SK-MEL-5 (cell line): ENCODE measurements around the gene CSRP1. TPM values are rescaled to one million over a fixed set of nuclear protein-coding genes. Genes with fewer than 3 reads are reported as not detected.
"Not testable (repeated sequence)": the region's sequence is repeated elsewhere in the genome, so short reads cannot be mapped to it uniquely, and the experiment has no call there.

ENCODE experiments used
- DNase-seq: peaks from one replicate; pipeline ENCODE4 v3.0.0-alpha.2; 2016; ENCODE audit warnings: low read depth, low spot score
- in situ Hi-C: cut with HindIII; loops from 2 replicates; pipeline ENCODE4 v1.10.0; 2016; ENCODE audit warnings: low sequenced_read_pairs, high pct_unique_total_duplicates, low pct_unique_long_range_greater_than_20kb
- polyA plus RNA-seq, 2 experiments: library from polyadenylated mRNA; depleted of rRNA; stranded (reverse); fragments of >200 nt; gene quantifications; 2 replicates each; pipeline ENCODE4 v1.2.3, GENCODE V29; 2015
- total RNA-seq: library from RNA; depleted of rRNA; stranded (reverse); fragments of >200 nt; shearing (Covaris generic); gene quantifications from 2 replicates; pipeline ENCODE4 v1.2.3, GENCODE V29; 2014; rRNA removed

CSRP1 gene
- 56.4 and 67.0 TPM in 2 replicates for total RNA-seq
- polyA plus RNA-seq (2015; cell fraction: cytosol; rRNA removed): 92.8 and 99.8 TPM in 2 replicates
- polyA plus RNA-seq (2015; cell fraction: nucleus; rRNA removed): 42.4 and 43.1 TPM in 2 replicates

DNA sequence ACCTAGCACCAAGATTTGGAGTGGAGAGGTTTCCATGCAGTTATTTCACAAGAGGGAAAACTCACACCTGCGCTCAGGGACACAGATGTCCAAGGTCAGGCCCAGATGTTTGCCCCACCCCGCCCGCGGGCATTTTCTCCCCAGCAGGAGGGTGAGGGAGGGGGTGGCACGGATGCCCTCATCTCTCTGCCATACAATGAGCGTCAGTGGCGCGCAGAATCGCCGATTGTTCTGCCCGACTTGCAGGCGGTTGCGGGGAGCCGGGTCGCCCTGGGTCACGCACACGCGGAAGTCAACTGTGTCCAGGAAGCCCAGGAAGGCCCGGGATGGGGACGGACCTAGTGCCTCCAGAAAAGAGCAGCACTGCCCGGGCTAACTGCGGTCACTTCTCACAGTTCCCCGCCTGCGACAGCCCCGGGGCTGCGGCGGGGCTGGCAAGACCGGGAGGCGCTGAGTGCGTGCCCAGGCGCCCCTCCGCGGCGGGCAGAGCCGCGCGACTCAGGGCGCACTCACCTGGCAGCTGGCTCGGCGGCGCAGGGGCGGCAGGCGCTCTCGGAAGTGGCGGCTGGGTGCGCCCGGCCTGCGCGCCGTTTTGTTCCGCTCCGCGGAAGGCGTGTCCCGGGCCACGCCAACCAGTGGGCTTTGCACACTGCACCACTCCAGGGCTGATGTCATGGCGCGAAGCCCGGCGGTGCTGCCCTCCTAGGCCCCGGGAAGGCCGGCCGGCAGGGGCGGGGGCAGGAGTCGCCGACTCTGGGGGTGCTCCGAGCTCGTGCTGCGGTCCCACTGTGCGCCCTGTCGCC is at the start of gene CSRP1:
Gene CSRP1, minus strand, starts transcription at position 567 of the 803 bp plus-strand sequence. CDS start 10,820 bp downstream, outside the sequence.
- in situ Hi-C loops: no loop called here
- DNase-seq: peak; percentile 53

DNA sequence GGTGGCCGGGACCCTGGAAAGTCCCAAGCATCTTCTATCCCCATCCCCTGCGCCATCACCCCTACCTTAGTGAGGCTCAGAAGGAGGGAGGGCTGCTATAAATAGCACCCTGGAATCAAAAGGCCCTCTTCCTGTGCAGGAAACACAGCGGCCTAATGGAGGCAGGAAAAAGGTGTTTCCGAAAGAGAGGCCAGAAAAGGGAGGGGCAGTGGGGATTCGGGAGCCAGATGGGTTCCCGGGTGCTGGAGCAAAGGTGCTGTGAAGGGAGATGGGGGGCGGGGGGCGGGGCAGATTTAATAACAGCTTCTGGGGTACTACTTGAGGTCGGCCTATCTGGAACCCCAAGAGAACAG is 48.6 kb upstream of the CSRP1 start:
- no peak for DNase-seq
- in situ Hi-C loops: no loop called here

DNA sequence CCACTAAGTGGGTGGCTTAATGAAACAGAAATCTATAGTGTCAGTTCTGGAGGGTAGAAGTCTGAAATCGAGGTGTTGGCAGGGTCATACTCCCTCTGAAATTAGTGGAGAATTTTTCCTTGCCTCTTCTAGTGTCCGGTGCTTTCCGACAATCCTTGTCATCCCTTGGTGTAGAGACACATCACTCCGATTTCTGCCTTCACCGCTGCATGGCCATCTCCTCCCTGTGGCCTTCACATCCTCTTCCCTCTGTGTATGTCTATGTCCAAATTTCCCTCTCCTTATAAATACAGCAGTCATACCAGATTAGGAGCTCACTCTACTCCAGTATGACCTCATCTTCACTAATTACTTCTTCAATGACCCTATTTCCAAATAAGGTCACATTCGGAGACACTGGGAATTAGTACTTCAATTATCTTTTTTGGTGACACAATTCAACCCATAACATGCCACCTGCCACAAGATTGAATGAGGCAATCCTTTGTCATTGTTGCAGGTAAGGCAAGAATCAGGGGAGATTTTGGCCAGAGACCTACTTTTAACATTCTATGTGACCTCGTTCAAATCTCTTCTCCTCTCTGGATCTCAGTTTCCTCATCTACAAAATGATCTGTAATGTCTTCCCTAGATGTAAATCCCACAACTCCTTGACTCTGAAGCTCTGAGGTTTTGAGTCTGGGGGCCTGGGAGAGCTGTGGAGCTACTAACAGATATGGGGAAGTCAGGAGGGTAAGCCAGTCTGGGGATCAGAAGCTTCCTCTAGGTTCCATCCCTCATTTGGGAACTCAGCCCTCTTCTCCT is 48.1 kb upstream of the CSRP1 start:
- in situ Hi-C loops: no loop called here
- DNase-seq: no peak

DNA sequence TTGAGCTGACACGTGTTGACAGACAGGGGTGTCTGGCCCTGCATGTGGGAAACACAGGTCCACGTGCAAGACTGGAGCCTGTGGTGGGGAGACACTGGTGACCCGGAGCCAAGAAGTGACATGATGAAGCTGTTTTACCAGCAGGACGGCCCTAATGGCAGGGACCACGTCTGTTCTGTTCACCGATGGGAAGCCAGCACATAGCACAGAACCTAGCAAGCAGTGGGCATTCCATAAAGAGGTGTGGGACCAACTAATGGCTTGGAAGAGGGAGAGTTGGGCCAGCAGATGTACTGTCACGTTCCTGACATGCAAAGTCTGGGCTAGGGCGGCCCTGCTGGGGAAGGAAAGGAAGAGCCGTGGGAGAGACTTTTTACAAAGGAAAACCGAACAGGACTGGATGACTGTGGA is 47.3 kb upstream of the CSRP1 start:
- in situ Hi-C loops: no loop called here
- DNase-seq: no peak

DNA sequence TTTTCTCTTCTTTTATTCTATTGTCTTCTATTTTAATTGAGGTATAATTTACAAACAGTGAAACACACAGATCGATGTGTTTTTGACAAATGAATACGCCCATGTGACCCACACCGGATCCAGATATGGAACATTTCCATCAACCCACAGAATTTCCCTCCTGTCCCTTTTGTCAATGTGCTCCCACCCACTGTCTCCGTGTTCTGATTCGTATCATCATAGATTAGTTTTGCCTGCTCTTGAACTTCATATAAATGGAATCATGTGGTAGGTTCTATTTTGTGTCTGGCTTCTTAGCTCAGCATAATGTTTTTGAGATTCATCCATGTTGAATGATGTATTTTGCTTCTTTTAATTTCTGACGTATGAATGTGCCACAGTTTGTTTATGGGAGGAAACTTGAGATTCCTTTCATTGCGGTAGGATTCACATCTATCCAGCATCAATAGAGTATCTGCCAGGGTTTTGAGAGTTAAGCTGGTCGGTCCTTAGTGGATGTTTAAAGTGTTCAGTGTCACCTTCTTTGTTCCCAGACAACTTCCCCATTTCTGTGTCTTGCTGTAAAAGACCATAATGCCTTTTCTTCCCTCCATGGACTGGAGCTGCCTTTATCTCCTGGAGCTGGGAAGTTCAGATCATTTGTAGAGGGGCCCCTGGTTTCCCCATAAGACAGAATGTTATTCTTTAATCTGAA is 46.7 kb upstream of the CSRP1 start:
- no peak for DNase-seq
- in situ Hi-C loops: no loop called here

DNA sequence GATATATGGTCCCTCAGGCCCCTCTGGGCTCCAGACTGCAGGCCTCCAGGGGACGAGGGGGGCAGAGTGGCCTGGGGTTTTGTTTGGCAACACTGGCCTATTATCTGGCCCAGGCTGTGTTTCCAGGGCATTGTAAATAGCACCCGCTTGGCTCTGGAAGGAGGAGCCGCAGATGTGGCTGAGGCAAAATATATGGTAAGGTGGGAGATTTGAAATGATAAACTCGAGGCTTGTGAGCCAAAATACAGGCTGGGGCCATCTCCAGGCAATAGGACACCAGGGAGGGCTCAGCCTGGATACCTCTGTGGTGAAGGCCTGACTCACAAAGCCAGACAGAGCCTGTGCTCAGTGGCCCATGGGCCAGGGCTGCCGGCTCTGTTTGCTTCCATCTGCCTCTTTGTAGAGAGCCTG is 46.0 kb upstream of the CSRP1 start:
- in situ Hi-C loops: no loop called here
- DNase-seq: no peak

DNA sequence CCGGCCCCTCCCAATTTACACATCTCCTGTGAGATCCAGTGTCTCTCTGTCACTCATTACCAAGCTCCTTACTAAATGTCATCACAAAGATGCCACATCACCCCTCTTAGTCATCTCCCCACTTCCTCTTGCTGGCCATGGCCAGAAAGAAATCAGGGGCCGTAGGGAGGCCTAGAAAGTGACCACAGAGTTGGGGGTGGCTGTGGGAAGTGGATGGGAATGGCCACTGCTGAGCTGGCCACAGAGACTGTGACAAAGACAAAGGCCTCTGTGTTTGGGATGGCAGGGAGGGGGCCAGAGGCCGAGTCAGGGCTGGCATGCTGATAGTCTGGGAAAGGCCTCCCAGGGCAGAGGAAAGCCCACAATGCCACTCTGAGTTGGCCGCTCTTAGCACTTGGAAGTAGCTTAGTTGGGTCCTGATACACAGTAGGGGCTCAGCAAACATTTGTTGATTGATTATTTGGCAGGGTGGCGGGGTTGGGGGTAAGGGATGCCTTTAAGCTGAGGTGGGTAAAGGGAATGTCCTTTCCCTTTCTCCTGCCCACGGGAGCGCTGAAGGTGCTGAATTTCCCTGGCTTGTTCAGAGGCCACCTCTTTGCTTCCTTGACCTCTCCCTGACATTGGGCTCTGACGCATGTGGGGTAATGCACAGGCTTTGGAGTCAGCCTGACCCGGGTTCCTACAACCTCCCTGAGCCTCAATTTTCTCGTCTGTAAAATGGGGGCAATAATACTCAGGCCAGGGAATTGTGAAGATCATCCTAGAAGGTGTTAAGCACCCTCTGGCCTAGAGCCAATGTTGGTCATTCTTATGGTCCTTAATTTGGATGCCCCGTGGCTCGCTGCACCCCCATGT is 45.2 kb upstream of the CSRP1 start:
- DNase-seq: peak; percentile 44
- in situ Hi-C loops: no loop called here

DNA sequence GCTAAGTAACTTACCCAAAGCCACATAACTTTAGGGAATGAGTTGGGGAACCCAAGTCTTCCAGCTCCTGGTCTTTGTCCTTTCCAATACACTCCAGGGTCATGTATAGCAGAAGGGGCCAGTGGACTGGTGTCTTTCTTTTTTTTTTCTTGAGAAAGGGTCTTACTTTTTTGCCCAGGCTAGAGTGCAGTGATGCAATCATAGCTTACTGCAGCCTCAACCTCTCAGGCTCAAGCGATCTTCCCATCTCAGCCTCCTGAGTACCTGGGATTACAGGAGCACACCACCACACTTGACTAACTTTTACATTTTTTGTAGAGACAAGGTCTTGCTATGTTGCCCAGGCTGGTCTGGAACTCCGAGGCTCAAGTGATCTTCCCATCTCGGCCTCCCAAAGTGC is 44.2 kb upstream of the CSRP1 start:
- no peak for DNase-seq
- in situ Hi-C loops: no loop called here

DNA sequence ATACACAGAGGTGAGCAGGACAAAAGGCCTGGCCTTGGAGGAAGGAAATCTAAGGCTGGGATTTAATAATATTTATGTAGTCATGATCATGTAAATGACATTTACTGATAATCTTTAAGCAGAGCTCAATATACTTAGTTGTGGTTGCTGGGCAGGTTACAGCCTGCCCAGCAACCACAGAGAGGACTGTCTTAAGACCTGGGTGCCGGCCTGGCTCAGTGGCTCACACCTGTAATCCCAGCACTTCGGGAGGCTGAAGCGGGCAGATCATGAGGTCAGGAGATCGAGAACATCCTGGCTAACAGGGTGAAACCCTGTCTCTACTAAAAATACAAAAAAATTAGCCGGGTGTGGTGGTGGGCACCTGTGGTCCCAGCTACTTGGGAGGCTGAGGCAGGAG is 42.6 kb upstream of the CSRP1 start:
- in situ Hi-C loops, DNase-seq: not testable (repeated sequence)

DNA sequence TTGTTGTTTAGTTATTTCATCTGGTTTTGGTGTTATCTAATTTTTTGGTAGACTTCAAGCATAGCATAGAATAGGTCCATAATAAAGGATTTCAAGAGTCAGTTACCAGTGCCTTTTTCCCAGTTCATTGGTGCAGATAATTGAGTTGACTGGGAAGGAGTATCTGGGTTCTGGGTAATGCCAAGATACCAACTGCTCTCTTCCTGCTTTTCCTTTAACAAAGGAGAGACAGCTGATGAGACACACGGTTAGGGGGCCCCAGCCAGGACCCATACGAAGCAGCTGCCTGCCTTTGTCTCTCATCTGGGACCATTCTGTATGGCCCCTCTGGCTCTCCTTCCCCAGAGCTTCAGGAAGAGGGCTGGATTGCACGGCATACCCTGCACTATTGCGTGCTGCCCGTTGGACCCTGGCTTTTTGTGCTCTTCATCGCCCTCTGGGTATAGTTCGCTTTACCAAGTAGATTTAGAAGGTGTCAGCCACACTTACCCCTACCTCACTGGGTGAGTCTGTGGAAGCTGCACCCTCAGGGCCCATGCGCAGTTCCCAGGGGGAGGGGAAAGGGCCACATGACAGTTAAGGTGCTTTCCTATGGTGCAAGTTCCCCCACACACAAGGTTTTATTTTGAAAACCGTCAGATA is 39.0 kb upstream of the CSRP1 start:
- peak; percentile 70 for DNase-seq
- in situ Hi-C loops: no loop called here

DNA sequence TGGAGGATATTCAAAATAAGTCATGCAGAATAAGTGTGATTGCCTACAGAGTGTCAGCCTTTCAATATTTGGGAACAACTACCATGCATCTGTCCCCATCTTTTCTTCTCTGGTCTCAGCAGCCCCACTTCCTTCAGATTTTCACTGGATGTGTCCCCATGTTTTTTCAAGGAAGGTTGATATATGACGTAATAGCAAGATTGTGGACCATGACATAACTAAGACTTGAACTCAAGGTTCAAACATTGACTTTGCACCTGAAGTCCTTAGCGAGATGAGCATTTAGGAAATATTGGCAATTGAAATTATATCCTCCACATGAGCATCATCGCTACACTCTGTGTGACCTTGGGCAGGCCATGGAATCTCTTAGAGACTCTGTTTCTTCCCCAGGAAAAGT is 37.8 kb upstream of the CSRP1 start:
- DNase-seq: no peak
- in situ Hi-C loops: no loop called here

DNA sequence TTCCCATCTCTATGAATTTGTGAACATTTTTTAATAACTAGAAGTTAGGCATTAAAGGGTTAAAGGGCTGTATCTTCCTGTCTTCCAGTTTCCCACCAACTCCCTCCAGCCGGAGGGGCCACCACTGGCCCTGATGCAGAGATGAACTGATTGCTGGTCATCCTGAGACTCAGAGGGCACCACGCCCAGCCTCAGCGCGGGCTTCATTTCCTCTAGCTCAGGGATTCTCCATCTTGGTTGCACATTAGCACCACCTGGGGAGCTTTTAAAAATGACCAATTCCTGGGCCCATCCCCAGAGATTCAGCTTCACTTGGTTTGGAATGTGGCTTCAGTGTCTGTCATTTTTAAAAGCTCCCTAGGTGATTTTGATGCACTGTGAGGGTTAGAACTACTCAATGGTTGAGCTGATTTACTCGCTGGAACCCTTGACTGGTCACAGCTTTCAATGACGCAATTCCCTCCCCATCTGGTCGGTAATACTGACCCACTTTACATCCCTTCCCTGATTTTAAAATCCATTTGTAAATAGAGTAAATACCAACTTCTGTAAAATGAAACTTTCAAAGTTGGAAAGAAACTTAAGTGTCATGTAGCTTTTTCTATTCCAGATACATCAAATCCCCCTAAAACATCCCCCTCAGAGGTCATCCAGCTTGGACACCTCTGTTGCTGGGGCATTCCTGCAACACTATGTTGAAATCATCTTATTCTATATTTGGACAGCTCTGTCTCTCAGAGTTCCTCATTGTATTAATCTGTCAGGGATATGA is 37.1 kb upstream of the CSRP1 start:
- no peak for DNase-seq
- in situ Hi-C loops: no loop called here

DNA sequence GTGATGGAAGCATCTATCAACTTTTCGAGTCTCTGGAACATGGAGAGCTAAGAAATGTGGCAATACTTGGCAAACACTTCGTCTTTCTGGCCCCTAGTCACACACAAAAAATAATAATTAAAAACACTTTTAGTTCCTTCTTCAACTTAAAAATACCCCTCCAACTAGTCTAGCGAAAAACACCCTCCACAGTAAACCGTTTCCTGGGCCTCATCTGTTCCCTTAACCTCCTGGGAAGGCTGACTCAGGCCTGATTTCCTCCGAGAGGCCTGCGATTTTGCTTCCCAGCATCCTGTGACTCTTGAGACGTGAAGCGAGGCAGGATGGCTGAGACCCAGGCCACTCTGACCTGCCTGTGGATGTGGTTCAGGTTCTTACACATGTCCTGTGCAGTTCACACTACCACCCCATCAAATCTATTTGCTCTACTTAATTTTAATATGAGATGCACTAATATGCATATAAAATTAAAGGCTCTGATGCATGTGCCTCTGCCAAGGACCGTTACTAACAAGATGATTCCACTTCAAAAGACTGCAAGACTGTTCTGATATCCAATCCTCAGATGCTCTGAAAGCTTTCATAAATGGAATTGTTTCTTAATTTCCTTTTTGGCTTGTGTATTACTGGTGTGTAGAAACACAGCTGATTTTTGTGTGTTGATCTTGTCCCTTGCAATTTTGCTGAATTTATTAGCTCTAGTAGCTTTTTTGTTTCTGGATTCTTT is 35.5 kb upstream of the CSRP1 start:
- DNase-seq: no peak
- in situ Hi-C loops: no loop called here

DNA sequence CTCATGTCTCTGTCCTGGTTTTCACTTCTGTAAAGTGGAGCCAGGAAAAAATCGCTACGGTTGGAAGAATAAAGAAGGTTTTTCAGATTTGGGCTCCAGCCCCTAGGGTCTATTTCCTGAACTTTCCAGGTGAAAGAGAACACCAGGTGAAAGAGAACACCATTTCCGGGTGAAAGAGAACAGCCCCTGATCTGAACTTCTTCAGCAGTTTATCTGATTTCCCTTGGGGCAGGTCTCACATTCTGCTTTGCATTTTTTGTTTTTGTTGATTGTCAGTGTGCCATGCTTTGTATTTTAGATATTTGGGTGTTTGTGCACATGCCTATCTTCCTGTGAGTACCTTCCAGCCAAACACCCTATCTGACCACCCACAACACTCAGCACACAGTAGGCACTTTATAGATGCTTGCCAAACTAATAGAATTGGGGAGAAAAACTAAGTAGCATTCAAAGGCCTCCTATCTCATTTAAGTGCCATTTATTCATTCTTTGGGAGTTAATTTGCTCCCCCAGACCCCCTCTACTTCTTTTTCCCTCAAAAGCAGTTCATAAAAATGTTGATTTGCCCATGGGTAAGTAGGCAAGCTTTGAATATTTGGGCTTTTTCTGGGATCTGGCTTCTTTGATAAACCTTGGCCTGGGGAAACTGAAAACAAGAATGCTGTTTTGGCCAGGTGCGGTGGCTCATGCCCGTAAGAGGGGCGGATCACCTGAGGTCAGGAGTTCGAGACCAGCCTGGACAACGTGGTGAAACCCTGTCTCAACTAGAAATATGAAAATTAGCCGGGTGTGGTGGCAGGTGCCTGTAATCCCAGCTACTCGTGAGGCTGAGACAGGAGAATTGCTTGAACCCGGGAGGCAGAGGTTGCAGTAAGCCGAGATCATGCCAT is 34.2 kb upstream of the CSRP1 start:
- in situ Hi-C loops: no loop called here
- DNase-seq: no peak
